ENCODE results near the gene LSM3.

Gene LSM3

DNA sequence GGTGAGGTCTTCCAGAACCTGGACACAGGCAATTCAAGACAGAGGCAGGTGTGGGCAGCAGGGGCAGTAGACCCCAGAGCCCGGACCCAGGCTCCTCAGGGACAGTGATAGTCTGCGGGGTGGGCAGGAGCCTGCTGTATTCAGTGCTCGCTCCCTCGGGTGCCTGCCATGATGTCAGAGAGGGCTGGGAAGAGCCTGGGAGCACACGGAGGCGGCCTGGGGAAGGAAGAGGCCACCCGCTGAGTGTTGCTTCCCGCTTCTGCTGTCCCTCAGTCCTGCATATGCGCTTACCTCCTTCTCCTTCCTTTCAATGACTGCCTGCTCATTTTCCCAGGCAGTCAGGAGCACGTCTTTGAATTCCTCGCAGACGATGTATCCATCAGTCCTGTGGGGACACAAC, 31.0 kb upstream of the LSM3 start:
- Mint-ChIP-seq H3K4me3 (no peak overlapping the region), H3K9me3 (no peaks in the 10 kb centered on the region), H3K36me3 (ENCODE audit: low read depth) (peaks cover 30% of the 10 kb centered on the region), H3K27me3 (ENCODE audit: low read depth) (no peaks in the 10 kb centered on the region), H3K4me1 (peaks cover 31% of the 10 kb centered on the region), H3K27ac (peak overlapping the region in 1 of 3 experiments; percentile 70)
- TF ChIP-seq, protein P1, sequence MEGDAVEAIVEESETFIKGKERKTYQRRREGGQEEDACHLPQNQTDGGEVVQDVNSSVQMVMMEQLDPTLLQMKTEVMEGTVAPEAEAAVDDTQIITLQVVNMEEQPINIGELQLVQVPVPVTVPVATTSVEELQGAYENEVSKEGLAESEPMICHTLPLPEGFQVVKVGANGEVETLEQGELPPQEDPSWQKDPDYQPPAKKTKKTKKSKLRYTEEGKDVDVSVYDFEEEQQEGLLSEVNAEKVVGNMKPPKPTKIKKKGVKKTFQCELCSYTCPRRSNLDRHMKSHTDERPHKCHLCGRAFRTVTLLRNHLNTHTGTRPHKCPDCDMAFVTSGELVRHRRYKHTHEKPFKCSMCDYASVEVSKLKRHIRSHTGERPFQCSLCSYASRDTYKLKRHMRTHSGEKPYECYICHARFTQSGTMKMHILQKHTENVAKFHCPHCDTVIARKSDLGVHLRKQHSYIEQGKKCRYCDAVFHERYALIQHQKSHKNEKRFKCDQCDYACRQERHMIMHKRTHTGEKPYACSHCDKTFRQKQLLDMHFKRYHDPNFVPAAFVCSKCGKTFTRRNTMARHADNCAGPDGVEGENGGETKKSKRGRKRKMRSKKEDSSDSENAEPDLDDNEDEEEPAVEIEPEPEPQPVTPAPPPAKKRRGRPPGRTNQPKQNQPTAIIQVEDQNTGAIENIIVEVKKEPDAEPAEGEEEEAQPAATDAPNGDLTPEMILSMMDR (IDR thresholded peaks at IDR 0.05; ENCODE audit: unreplicated experiment in 3 of 3): no peak

DNA sequence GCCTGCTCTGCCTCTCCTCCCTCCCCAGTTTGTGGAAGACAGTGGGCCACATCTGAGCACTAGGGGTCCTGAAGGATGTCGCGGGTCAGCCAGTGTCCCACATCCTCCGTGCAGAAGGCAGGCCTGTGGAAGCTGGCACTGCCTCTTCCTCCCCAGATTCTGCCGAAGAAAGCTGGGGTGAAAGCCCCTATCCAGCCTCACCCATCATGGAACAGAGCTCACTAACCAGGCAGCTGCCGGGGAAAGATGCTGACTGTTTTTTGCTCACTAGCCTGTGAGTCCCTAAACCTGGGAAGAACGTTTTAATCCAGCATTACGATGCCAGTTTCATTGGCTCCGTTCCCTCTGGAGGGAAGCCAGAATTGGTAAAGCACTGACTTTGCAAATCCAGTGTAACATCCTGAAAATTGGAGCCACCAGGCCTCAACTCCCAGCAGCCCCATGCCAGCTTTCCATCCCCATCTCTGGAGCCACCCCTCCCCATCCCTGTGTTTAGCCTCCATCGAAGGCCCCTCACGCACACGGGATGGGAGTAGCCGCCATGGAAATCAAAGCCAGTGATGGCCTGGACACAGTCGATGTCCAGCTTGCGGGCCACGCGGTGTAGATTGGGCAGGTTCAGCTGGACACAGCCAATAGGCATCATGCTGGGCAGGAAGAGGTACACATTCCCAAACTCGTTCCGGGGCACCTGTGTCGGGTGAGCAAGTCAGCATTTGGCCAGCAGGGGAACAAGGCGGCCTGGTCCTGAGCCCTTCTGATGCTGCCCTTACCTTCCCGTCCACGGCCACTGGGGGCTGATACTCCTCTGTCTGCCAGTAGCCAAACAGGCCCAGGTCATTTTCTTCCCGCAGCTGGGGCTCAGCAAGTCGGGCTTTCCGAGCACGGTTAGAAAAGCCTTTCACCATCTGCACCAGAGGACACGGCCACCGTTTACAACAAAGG, 30.3 kb upstream of the LSM3 start:
- TF ChIP-seq, protein P1 (IDR thresholded peaks at IDR 0.05; ENCODE audit: unreplicated experiment in 3 of 3): no peak
- Mint-ChIP-seq H3K27me3 (ENCODE audit: low read depth) (no peaks in the 10 kb centered on the region), H3K4me1 (peaks cover 26% of the 10 kb centered on the region), H3K9me3 (no peaks in the 10 kb centered on the region), H3K27ac (no peak overlapping the region), H3K36me3 (ENCODE audit: low read depth) (peaks cover 30% of the 10 kb centered on the region), H3K4me3 (no peak overlapping the region)

DNA sequence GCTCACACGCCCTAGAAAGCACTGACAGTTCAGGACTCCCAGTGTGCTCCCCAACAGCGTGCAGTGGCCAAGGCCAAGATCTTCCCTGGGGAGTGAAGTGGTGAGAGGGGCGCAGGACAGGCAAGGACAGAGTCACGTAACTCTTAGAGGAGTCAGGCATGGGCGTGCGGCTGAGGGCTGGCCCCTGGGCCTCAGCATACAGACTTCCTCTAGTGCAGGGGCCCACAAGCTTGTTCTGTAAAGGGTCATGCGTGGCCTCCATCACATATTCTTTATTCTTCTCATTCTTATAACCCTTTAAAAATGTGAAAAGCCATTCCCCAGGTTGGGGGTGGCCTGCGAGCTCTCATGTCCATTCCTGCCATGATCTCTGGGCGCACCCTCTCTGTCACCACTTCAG, 28.5 kb upstream of the LSM3 start:
- TF ChIP-seq, protein P1 (IDR thresholded peaks at IDR 0.05; ENCODE audit: unreplicated experiment in 3 of 3): no peak
- Mint-ChIP-seq H3K4me3 (no peak overlapping the region), H3K9me3 (no peaks in the 10 kb centered on the region), H3K4me1 (peaks cover 8% of the 10 kb centered on the region), H3K27me3 (ENCODE audit: low read depth) (no peaks in the 10 kb centered on the region), H3K27ac (no peak overlapping the region), H3K36me3 (ENCODE audit: low read depth) (peaks cover 45% of the 10 kb centered on the region)

DNA sequence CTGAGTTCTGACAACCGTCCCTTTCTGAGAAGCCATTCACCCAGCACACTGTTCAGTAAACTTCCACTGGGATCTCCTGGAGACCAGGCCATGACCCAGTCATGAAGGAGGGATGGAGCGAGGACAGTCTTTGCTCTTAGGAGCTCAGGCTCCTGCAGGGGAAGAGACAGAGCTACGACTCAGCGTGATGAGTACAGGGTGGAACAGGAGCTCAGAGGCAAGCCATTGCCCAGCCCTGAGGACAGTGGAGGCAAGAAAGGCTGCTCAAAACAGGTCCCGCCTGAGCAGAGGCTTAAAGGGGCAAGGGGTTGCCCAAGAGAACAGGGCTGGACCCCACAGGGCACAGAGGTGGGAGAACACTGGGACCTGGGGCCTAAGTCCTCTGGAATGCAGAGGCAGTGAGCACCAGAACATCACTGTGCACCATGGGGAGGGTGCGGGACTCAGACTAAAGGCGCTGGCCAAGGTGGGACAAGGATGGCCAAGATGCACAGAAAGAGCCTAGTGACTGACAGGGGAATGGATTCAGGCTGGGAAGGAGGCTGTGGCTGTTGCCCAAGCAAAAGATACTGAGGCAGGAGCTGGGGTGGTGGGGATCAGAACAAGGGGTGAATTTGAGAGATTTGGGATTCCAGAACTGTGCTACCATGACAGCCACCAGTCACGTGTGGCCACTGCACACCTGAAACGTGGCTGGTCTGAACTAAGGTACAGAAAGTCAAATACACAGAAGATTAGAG, 28.0 kb upstream of the LSM3 start:
- peaks cover 5% of the 10 kb centered on the region for H3K4me1 Mint-ChIP-seq
- H3K36me3 Mint-ChIP-seq (ENCODE audit: low read depth): peaks cover 50% of the 10 kb centered on the region
- no peaks in the 10 kb centered on the region for H3K27me3 Mint-ChIP-seq (ENCODE audit: low read depth)
- no peaks in the 10 kb centered on the region for H3K9me3 Mint-ChIP-seq
- no peak overlapping the region for H3K27ac Mint-ChIP-seq
- H3K4me3 Mint-ChIP-seq: no peak overlapping the region
- TF ChIP-seq, protein P1 (IDR thresholded peaks at IDR 0.05; ENCODE audit: unreplicated experiment in 3 of 3): no peak

DNA sequence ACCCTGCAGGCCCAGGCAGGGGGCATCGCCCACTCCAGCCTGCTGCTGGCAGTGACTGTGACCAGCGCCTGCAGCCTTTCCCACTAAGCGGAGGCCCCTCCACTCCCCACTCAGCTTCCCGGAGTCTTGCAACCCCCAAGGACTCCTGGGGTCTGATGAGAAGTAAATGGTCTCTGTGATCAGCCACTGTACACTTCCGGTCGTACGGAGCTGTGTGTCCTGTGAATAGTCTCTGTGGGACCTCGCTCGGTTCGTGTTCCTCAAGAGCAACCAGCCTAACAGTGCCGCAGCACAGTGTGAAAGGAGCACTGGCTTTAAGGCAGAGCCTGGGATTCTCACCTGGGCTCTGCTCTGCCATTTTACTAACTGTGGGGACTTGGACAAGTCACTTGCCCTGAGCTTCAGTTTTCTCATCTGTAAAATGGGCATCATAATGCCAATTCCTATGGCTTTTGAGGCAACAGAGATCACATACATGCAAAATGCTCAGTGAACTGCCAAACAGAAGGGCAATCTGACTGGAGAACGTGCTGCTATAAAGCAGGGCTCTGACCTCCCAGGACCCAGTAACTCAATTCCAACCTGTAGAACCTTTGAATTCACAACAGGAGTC, 27.0 kb upstream of the LSM3 start:
- H3K4me3 Mint-ChIP-seq: no peak overlapping the region
- no peaks in the 10 kb centered on the region for H3K27me3 Mint-ChIP-seq (ENCODE audit: low read depth)
- H3K27ac Mint-ChIP-seq: no peak overlapping the region
- H3K36me3 Mint-ChIP-seq (ENCODE audit: low read depth): peaks cover 55% of the 10 kb centered on the region
- TF ChIP-seq, protein P1 (IDR thresholded peaks at IDR 0.05; ENCODE audit: unreplicated experiment in 3 of 3): no peak
- no peaks in the 10 kb centered on the region for H3K9me3 Mint-ChIP-seq
- H3K4me1 Mint-ChIP-seq: no peaks in the 10 kb centered on the region

Data from nephron (organoid).